ENCODE data around the gene DEPP1.
"Not testable (repeated sequence)": the region's sequence is repeated elsewhere in the genome, so short reads cannot be mapped to it uniquely, and the experiment has no call there.

The DEPP1 gene

GRCh38 chr10:44978570-44979280, at the start of gene DEPP1:
DEPP1 (minus strand) TSS chr10:44978809; CDS start chr10:44978030, 779 bp downstream.
- no peak for DNase-seq

DNA sequence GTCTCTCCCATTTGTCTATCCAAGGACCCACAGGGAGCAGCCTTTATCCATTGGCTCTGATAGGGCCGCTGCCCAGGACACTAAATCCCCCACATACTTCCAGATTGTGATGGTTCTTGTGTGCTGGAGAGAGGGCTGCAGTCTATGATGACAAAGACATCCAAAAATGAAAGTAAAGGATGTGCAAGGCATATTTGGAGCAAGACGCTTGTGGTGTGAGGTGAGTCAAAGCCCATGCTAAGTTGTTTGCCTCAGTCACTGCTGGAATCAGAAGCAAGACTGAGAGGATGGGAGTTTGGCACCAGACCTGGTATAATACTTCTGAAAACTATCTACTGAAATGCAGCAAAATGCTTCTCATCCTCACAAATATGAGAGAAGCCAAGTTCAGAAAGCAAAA, 44.8 kb upstream of the DEPP1 start:
- DNase-seq: no peak

DNA sequence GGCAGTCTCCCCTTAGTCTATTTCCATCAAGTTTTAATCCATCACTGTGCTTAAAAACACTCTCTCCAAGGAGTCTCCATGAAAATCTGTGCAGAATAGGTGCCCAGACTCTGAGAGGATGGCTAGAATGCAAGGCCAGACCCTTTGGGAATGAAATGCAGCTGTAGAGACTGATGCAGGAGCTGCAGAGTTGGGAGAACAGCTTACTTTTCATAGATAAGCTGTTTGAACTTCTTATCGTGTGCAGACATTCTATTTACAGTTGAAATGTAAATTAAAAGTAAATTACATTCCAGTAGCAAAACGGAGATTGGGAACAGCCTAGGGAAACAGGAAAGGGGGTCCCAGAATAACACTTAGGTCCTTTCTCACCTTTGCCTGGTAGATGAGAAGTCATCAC, 37.0 kb upstream of the DEPP1 start:
- no peak for DNase-seq

DNA sequence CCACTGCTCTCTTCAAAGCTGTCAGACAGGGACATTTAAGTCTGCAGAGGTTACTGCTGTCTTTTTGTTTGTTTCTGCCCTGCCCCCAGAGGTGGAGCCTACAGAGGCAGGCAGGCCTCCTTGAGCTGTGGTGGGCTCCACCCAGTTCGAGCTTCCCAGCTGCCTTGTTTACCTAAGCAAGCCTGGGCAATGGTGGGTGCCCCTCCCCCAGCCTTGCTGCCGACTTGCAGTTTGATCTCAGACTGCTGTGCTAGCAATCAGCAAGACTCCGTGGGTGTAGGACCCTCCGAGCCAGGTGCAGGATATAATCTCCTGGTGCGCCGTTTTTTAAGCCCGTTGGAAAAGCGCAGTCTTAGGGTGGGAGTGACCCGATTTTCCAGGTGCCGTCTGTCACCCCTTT, 35.9 kb upstream of the DEPP1 start:
- not testable (repeated sequence) for DNase-seq

GRCh38 chr10:45008524-45009161, 30.0 kb upstream of the DEPP1 start:
- DNase-seq: peak; percentile 76

- no peak for DNase-seq
Measured at GRCh38 chr10:45006276-45007030, 27.8 kb upstream of the DEPP1 start.

DNA sequence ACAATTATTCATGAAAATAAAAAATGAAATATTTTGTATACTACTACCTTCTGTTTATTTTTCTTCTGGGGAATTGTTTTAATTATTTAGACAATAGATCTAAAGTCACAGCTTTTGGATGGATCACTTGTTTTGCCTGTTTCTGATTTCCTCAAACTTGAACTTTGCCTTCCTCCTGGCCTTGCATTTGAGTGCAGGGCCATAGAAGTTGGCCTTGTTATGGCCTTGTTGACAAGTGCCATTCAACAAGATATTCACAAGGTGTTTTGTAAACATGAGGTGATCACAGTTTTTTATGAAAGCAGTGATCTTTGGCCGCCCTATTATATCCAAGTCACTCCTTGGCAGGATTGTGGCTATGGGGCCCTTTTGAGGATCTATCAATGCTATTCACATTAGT, 26.7 kb upstream of the DEPP1 start:
- DNase-seq: no peak

- DNase-seq: no peak
Measured at GRCh38 chr10:45004661-45005060, 26.1 kb upstream of the DEPP1 start.

- DNase-seq: no peak
Measured at GRCh38 chr10:45003432-45004000, 24.9 kb upstream of the DEPP1 start.

GRCh38 chr10:45001381-45002148, 23.0 kb upstream of the DEPP1 start:
- peak; percentile 52 for DNase-seq

- peak; percentile 78 for DNase-seq
Measured at GRCh38 chr10:45000752-45001380, 22.3 kb upstream of the DEPP1 start, which contains the start of gene ZNF22. ZNF22 (plus strand) TSS chr10:45000923; CDS start chr10:45003369, 2,446 bp downstream.

DNA sequence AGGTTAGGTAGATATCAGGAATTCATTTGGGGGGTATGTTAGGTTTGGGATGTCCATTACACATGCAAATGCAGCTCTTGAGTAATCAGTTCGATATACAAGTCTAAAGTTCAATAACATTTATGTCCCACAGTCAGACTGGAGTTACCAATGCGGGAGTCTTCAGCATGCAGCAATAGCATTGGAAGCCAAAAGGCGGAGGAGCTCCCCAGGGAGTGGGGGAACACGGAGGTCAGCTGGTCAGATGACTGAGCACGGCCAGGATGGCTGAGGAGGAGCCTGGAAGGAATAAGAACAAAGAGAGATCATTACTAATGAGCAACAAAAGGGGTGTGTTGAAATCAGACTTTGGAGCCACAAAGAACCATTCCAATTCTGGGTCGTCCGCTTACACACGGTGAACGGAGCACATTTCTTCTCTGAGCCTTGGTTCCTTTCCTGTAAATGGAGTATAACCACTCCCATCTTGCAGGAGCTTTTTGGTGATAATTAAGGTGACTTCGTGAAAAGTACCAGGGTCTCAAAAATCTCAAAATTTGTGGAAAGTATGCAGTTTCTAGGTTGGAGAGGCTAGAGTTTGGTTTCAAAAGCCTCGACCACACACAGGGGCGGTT, 21.6 kb upstream of the DEPP1 start:
- no peak for DNase-seq

DNA sequence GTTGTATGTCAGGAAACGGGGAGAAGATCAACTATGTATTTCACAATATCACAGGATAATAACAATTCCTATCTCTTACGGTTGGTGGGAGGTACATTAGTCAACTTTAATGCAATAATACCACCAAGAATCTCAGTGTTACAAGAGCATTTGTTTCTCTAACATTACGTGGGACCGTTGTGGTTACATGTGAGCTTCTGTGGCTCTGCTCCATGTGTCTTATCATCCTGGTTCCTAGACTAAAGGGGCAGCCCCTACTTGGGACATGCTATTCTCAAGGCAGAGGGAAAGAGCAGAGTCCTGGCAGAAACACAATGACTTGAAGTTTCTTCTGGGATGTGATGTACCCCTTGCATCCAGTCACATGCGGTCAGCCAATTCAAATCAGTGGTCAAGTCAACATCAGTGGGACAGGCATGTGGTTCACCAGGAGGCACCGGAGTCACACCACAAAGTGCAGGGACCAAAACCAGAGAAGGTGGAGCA, 19.6 kb upstream of the DEPP1 start:
- DNase-seq: no peak

DNA sequence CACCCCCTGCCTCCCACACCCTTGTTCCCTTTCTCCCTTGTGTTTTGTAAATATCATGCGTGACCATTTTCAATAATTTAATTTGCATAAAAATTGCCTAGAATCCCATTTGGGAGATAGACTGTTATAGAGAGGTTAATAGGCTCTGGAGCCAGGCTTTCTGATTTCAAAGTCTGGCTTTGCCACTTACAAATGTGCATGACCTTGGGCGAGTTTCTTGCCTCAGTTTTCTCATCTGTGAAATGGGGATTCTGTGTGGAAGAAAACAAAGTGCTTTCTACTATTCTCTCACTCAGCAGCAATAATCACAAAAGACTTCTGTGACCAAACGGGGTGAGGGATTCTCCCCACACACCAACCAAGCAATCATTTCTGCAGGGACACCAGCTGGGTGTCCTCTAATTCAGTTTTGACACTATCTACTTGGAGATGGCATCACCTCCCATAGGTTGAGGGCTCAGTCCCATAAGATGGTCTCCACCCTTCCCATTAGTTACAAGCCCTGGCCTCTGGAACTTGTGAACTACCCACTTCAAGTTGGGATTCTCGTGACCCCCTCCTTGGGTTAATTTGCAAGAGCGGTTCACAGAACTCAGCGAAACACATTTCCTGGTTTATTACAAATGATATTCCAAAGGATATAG, 18.6 kb upstream of the DEPP1 start:
- no peak for DNase-seq

GRCh38 chr10:44995914-44996669, 17.5 kb upstream of the DEPP1 start:
- no peak for DNase-seq

- no peak for DNase-seq
Measured at GRCh38 chr10:44995581-44995913, 16.9 kb upstream of the DEPP1 start.

DNA sequence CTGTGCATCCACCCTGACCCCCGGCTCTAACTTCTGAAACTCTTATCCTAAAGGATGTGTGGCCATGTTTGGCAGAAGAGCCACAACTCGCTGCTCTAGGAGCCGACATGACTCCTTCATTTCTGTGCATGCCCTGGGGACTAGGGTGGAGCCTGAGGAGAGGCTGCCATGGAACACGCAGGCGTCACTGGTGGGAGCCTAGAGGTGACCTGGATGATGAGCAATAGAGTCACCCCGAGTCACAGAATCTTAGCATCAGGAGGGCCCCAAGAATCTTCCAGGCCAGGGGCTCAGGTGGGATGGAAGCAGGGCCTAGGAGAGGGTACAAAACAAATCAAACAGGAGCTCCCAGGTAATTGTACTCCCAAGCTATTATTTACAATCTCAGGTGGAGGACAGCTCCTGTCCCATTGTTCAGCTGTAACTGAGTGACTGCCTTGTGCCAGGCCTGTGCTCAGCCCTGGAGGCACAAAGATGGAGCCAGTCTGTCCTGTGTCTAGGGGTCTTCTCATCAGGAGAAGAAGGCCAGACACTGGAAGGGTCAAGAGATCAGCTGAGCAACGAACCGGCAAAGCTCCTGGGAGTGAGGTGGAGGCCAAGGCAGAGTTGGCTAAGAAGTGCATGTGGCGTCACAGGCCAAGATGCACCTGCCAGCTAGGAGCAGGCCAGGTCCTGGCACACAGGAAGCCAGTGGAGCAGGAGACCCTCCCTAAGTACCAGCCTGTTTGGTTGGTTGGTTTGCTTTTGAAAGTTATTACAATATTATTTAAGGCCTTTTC, 16.3 kb upstream of the DEPP1 start:
- no peak for DNase-seq

DNA sequence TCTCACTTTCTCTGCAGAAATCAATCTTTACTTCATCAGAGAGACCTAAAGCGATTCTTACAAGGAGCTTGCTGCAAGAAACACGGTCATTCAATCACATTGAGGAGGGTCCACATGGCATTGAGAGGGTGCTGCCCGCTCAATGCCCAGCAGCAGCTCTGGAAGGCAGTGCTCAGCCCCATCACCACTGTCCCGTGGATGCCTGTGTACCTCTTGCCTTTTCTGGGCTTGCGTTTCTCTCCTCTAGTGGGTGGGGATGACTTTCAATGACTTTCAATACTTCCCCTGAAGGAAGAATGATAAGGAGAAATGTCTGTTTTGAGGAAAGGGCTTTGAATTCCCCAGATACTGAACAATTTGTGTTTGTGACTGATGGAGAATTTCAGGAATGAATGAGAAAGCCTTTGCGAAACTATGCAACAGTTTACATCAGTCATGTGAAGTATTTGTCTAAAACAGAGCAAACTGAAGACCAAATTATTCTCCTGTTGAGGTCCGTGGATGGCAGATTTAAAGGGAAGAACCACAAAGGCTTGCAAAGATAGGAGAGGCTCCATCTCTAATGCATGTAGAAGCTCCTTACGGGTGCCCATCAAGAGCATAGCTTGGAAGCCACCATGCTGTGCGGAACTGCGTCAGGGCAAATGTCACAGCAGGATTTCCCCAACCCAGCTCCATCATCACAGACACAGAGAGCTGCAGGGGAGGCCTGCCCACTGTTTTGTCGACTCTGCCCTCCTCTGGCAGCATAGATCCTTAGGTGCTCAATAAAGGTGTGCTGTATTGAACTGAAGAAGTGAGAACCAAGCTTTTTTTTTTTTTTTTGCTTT, 15.5 kb upstream of the DEPP1 start:
- no peak for DNase-seq
